Omental fat pad (tissue), 4 donors: ENCODE measurements around the gene GALM. TPM values are rescaled to one million over a fixed set of nuclear protein-coding genes. Genes with fewer than 3 reads are reported as not detected.

Experiments
- ATAC-seq: fragments of 150-250 bp; one replicate; pipeline ENCODE4 v1.9.1; 2016; ENCODE audit warnings: mild to moderate bottlenecking, moderate library complexity; ENCODE audit not compliant: low FRiP score
- DNase-seq: peaks from one replicate; pipeline ENCODE4 v3.0.0-alpha.2; 2019; ENCODE audit warnings: low spot score
- total RNA-seq, 4 donors: library from RNA; depleted of rRNA; stranded (reverse); fragments of >200 nt; gene quantifications; one replicate each; pipeline ENCODE4 v1.1.0, GENCODE V29; 2016
- TF ChIP-seq, protein P1 (sequence below), 3 donors: fragments of 450-650 bp; IDR thresholded peaks; one replicate each; pipeline ENCODE4 v1.5.1; 2016 to 2017; ENCODE audit warnings: antibody characterized with exemption in 3 of 3, mild to moderate bottlenecking in 3 of 3, moderate library complexity in 2 of 3

The GALM gene
- total RNA-seq, 4 donors from 2014 or later = 9.7 to 29.3 (median 25.7) TPM

DNA sequence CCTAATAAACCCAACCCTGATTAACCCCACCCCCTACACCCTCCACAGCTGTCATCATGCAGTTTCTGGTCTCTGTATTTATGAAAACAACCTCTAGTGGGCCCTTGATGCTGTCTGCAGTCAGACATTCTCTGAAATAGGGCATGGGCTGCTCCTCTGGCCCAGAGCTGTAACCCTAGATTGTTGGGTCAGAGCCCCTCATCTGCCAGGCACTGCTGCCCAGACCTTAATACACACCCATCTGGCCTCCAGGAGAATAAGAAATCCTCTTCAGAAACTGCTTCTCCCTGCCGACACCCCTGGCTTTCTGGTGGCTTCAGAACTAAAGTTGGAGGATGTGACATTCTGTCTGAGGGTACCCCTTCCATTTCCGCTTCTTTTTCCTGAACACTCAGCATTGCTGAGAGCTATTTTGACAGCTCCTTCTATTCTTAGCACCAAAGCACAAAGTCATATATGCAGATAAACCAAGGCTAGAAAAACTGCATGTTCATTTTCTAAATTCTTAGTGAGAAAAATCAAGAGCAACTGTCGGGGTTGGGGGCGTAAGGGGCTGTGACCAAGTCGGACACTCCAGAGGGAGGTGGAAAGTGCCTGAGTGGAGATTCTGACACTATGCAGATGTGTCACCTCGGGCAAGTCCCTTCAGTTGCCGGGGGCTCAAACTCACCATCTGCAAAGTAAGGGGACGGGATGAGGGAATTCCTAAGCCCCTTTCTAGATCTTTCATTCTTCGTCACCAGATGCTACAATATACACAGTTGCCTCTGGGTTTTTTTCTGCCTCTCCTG lies 56.6 kb downstream of the GALM start:
- DNase-seq = no peak
- TF ChIP-seq, protein P1, sequence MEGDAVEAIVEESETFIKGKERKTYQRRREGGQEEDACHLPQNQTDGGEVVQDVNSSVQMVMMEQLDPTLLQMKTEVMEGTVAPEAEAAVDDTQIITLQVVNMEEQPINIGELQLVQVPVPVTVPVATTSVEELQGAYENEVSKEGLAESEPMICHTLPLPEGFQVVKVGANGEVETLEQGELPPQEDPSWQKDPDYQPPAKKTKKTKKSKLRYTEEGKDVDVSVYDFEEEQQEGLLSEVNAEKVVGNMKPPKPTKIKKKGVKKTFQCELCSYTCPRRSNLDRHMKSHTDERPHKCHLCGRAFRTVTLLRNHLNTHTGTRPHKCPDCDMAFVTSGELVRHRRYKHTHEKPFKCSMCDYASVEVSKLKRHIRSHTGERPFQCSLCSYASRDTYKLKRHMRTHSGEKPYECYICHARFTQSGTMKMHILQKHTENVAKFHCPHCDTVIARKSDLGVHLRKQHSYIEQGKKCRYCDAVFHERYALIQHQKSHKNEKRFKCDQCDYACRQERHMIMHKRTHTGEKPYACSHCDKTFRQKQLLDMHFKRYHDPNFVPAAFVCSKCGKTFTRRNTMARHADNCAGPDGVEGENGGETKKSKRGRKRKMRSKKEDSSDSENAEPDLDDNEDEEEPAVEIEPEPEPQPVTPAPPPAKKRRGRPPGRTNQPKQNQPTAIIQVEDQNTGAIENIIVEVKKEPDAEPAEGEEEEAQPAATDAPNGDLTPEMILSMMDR (IDR thresholded peaks at IDR 0.05) = no peak
- no peak for ATAC-seq

DNA sequence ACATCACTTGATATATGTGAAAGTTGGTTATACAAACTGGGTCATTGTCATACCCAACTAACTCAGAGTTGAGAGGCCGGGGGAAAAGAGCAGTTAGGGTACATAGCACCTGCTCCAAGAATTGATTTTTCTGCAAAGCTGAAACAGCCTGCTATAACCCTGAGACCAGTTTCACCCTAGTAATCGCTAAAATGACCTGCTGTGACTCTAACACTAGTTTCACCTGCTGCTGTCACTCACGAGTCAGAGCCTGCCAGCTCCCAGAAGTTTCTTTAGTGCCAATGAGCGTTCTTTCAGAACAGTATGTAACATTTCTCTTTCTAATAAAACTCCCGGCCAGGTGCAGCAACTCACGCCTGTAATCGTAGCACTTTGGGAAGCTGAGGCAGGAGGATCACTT lies 57.3 kb downstream of the GALM start:
- no peak for ATAC-seq
- no peak for DNase-seq
- TF ChIP-seq, protein P1 (IDR thresholded peaks at IDR 0.05) = no peak

DNA sequence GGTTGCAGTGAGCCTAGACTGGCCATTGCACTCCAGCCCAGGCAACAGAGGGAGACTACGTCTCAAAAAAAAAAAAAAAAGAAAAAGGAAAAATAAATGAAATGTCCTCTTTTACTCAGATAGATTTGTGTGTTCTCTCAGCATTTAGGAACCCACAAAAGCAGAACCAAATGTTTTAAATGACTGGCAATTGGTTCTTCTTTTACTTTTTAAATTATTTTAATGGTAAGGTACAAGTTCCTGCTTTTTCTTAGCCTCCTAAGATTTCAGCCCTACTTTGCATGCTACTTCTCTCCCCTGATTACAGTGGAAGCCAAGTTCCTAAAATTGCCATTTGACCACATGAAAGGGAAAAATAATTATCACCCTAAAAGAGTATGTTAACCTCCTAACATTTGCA lies 61.7 kb downstream of the GALM start:
- DNase-seq = no peak
- TF ChIP-seq, protein P1 (IDR thresholded peaks at IDR 0.05) = no peak
- no peak for ATAC-seq

DNA sequence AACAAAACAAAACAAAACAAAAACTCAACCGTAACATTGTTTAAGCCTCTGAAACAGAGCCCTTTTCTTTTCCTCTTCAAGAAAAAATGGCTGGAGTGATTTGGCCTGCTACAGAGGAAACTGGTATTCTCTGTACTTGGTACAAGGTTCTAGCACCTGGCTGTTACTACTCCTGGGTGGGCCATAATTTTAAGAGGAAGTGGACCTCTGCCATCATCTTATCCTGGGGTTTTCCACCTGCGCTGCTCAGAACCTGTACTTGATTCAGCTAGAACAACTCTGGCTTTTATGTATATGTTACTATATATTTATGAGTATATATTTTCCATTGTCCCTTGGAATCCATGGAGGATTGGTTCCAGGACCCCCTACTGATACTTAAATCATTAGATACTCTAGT lies 62.8 kb downstream of the GALM start:
- DNase-seq (no peak), ATAC-seq (no peak)
- TF ChIP-seq, protein P1 (IDR thresholded peaks at IDR 0.05) = no peak

DNA sequence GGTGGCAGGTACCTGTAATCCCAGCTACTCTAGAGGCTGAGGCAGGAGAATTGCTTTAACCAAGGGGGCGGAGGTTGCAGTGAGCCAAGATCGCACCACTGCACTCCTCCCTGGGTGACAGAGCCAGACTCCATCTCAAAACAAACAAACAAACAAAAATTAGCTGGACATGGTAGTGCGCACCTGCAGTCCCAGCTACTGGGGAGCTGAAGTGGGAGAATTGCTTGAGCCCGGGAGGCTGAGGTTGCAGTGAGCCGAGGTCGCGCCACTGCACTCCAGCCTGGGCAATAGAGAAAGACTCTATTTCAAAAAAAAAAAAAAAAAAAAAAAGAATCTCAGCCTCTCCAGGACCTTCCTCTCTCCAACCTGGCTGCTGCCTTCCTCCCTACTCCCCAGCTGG lies 65.2 kb downstream of the GALM start:
- DNase-seq (no peak), ATAC-seq (no peak)
- TF ChIP-seq, protein P1 (IDR thresholded peaks at IDR 0.05) = no peak

DNA sequence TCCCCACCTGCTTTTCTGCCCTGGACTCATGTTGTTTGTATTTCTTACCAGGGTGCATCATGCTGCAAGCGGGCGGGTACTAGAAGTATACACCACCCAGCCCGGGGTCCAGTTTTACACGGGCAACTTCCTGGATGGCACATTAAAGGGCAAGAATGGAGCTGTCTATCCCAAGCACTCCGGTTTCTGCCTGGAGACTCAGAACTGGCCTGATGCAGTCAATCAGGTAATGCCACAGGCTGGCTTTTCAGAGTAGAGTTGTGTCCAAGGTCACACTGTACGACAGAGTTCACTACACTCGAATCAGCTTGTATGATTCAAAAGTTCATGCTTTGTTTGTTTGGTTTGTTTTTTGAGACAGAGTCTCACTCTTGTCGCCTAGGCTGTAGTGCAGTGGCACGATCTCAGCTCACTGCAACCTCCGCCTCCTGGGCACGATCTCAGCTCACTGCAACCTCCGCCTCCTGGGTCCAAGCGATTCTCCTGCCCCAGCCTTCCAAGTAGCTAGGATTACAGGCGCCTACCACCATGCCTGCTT lies 65.8 kb downstream of the GALM start:
- no peak for ATAC-seq
- DNase-seq = no peak
- TF ChIP-seq, protein P1 (IDR thresholded peaks at IDR 0.05) = no peak
